NOMO-1 treated with DMSO at 0.1 percent for 48 hours (cell line): Measurements from ENCODE around the gene FGB.
"Not testable (repeated sequence)": the region's sequence is repeated elsewhere in the genome, so short reads cannot be mapped to it uniquely, and the experiment has no call there.

Experiments used
- DNase-seq: peaks from one replicate; lab custom pipeline; 2025; ENCODE audit not compliant: unreplicated experiment; lab: John Stamatoyannopoulos, UW

FGB gene

GRCh38 chr4:154594343-154594742, 31.5 kb downstream of the FGB start:
- not testable (repeated sequence) for DNase-seq

GRCh38 chr4:154595807-154596206, 33.0 kb downstream of the FGB start:
- DNase-seq = no peak

DNA sequence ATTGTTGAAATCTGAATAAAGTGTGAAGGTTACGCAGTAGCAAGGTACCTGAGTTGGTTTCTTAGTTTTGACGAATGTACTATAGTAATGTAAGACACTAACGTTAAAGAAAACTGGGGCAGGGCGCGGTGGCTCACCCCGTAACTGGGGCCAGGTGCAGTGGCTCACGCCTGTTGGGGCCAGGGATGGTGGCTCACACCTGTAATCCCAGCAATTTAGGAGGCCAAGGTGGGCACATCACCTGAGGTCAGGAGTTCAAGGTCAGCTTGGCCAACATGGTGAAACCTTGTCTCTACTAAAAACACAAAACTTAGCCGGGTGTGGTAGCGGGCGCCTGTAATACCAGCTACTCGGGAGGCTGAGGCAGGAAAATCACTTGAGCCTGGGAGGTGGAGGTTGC, 34.5 kb downstream of the FGB start:
- DNase-seq = not testable (repeated sequence)

GRCh38 chr4:154597798-154598774, 35.3 kb downstream of the FGB start:
- no peak for DNase-seq

DNA sequence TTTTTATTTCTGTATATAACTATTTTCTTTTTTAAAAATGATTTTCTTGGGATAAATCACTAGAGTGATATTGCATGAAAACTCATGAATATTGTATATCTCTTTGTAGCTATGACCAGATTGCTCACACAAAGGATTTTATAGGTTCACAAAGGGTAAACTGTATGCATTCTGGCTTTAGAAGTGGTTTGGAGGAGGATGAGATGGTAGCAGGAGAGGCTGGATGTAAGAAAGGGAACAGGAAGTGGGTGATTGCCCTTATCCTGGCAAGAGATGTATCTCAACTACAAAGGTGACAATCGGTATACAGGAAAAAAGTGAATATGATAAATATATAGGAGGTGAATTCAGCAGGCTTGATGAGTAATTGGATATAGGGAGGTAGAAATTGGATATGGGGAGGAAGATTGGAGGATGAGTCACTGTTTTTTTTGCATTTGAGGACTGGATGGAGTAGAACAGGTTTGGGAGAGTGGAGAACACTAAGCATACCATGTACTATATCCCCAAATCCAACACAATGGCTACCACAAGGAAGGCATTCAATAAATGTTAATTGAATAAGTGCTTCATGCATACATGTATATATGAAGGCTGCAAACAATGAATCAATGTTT, 39.7 kb downstream of the FGB start:
- DNase-seq = no peak

GRCh38 chr4:154603033-154603943, 40.5 kb downstream of the FGB start:
- DNase-seq = no peak

- DNase-seq = no peak
Observed at GRCh38 chr4:154604696-154605200, 41.9 kb downstream of the FGB start.

GRCh38 chr4:154606728-154607723, 44.2 kb downstream of the FGB start:
- no peak for DNase-seq

DNA sequence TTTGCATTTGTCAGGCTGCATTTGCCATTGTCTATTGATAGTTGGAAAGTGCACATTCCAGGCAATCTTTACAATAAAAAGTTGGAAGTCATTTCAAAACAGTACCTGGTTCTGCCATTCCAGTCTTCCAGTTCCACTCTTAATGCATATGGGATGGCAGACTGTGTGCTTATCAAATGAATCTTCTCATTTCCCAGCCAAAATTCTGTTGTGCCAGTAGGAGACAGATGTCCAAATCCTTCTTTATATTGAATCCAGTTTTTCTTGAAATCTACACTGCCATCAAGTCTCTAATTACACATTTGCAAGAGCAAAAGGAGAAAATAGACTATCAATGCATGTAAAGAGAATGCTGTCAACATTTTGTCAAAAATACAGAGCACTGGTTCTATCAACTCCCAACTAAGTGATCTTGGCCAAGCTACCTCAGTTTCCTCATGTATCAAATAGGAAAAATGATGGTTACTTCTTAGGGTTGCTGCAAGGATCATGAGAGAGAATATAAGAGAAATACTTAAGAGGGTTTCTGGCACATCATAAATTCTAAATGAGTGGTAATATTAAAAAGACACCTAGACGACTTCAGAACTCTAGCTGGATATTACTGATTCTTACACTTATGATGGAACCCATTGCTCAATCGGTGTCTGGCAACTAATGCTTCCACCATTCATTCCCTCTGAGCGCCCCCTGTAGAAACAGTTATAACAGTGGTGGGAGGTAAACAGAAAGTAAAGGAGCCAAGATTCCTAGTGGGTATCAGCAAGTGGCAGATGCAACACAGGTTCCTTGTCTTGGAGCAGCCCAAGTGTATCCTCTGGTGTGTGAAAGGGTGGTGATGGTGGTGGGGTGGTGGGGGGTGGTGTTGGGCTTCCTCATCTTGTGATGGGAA, 45.8 kb downstream of the FGB start:
- DNase-seq = no peak

- DNase-seq = no peak
Observed at GRCh38 chr4:154609532-154609931, 46.7 kb downstream of the FGB start.

- DNase-seq = peak; percentile 35
Observed at GRCh38 chr4:154610582-154610981, 47.8 kb downstream of the FGB start.

- DNase-seq = no peak
Observed at GRCh38 chr4:154611833-154612232, 49.0 kb downstream of the FGB start.

- no peak for DNase-seq
Observed at GRCh38 chr4:154612472-154613414, 49.9 kb downstream of the FGB start, which contains the start of gene FGG. Gene FGG, minus strand, starts transcription at chr4:154612656. Its CDS starts 47 bp downstream, at chr4:154612609.

GRCh38 chr4:154614306-154614705, 51.5 kb downstream of the FGB start:
- DNase-seq = no peak

DNA sequence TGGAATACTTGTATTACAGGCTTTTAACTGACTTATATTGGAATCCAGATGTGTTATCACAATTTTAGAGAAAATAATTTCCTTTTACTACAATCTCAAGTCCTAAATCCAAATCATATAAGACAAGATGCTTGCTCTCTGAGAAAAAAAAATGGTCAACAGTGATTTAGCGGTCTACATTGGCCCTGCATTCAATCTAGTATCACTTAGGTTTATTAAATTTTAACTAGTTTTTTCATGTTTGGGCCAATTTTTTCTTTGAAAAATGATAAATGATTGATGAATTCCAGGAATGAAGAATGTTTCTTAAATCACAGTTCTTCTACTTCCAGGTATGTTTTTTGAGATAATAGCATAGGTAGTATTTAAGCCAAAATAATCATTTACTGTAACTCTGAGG, 52.4 kb downstream of the FGB start:
- no peak for DNase-seq

GRCh38 chr4:154616287-154616686, 53.5 kb downstream of the FGB start:
- DNase-seq = no peak

DNA sequence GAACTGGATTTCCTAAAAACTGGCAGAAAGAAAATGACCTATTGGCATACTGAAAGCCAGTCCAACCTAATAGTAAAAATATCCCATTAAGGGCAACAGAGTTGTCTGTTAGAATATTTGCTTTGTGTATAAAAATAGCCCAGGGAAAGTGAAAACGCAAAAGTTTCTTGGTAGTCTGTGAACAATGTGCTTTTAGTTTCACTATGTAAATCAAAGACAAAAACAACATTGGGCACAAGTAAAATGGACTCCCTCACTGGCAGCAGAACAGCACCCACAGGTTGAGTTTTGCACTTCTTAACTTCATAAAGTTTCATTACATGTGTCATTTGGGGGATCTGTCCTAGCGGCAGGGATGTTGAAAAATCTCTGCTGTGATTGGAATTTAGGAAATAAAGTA, 53.9 kb downstream of the FGB start:
- DNase-seq = no peak
